ENCODE results near the gene KDSR.
"Not testable (repeated sequence)": the region's sequence is repeated elsewhere in the genome, so short reads cannot be mapped to it uniquely, and the experiment has no call there.

The KDSR gene

GRCh38 chr18:63365876-63366212 is 1.2 kb downstream of the KDSR start:
- DNase-seq: no peak

- DNase-seq: peak in 3 of 6 experiments; percentile 31 to 32 (median 31)
These were observed 3.1 kb downstream of the KDSR start for GRCh38 chr18:63363951-63364350.

- not testable (repeated sequence) for DNase-seq
These were observed 3.6 kb downstream of the KDSR start for GRCh38 chr18:63363420-63363819.

GRCh38 chr18:63356272-63356896 is 10.6 kb downstream of the KDSR start:
- DNase-seq: no peak

- no peak for DNase-seq
These were observed 16.8 kb downstream of the KDSR start for GRCh38 chr18:63350230-63350629.

GRCh38 chr18:63348508-63349136 is 18.4 kb downstream of the KDSR start:
- no peak for DNase-seq

- no peak for DNase-seq
These were observed 20.4 kb downstream of the KDSR start for GRCh38 chr18:63346480-63347183.

- no peak for DNase-seq
These were observed 21.0 kb downstream of the KDSR start for GRCh38 chr18:63346031-63346430.

- DNase-seq: no peak
These were observed 22.1 kb downstream of the KDSR start for GRCh38 chr18:63344918-63345317.

- no peak for DNase-seq
These were observed 22.7 kb downstream of the KDSR start for GRCh38 chr18:63344263-63344662.

GRCh38 chr18:63342206-63342605 is 24.8 kb downstream of the KDSR start:
- peak in 4 of 6 experiments; percentile 1 to 12 (median 6) for DNase-seq

GRCh38 chr18:63339920-63340484 is 27.0 kb downstream of the KDSR start:
- peak in 5 of 6 experiments; percentile 26 to 54 (median 37) for DNase-seq

- no peak for DNase-seq
These were observed 30.5 kb downstream of the KDSR start for GRCh38 chr18:63336366-63337099.

GRCh38 chr18:63331105-63331504 is 35.9 kb downstream of the KDSR start:
- no peak for DNase-seq

- no peak for DNase-seq
These were observed 37.4 kb downstream of the KDSR start for GRCh38 chr18:63329431-63330145.

GRCh38 chr18:63326011-63326410 is 41.0 kb downstream of the KDSR start:
- no peak for DNase-seq

GRCh38 chr18:63325086-63325686 is 41.8 kb downstream of the KDSR start:
- no peak for DNase-seq

GRCh38 chr18:63322908-63323634 is 43.9 kb downstream of the KDSR start:
- peak in 5 of 6 experiments; percentile 31 to 70 (median 48) for DNase-seq

GRCh38 chr18:63322206-63322605 is 44.8 kb downstream of the KDSR start:
- no peak for DNase-seq

GRCh38 chr18:63321291-63321690 is 45.7 kb downstream of the KDSR start:
- DNase-seq: no peak

- DNase-seq: peak in 1 of 6 experiments; percentile 21
These were observed 46.1 kb downstream of the KDSR start for GRCh38 chr18:63320975-63321265.

All from stimulated activated naive CD4-positive, alpha-beta T cell (primary cell).